GM18526 (cell line): Measurements from ENCODE around the gene DGKG.

Experiments
- POLR2A ChIP-seq: IDR thresholded peaks from 3 replicates; pipeline ENCODE4 v1.6.1; 2011; ENCODE audit not compliant: insufficient read length; ENCODE audit errors: extremely low read depth

DGKG gene

GRCh38 chr3:186251948-186252619 lies 110.0 kb downstream of the DGKG start:
- no peak for TF ChIP-seq POLR2A

GRCh38 chr3:186248850-186249249 lies 113.2 kb downstream of the DGKG start:
- no peak for TF ChIP-seq POLR2A

- TF ChIP-seq POLR2A = no peak
These were observed 113.9 kb downstream of the DGKG start for GRCh38 chr3:186247821-186248814.

DNA sequence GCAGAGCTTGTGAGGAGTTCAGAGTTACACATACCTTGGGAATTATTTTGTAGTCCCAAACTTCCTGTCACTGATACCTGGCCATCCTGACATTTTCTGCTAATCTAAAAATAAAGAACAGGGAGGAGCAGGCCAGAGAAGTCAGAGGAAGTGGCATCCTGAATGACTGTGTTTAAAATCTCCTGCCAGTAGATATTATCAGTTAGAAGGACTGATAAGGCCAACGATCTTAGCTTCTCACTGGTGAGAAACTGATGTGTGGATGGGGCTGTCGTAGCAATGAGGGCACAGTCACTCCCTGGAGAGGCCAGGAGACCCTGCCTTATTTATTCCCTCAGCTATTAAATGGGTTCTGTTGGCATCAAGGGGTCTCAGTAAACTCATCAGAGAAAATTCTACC lies 115.1 kb downstream of the DGKG start:
- TF ChIP-seq POLR2A = no peak

DNA sequence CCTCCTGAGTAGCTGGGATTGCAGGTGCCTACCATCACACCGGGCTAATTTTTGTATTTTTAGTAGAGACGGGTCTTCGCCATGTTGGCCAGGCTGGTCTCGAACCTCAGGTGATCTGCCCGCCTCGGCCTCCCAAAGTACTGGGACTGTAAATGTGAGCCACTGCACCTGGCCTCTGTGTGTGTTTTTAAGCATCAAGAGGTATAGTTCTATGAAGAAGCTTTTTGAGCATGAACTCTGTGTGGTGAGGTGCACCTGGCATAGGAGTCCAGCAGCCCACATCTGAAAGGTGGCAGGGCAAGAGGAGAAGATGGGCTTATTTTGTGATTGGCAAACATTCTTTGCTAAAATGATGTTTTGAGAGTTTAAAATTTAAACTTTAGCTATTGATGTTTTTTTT lies 118.0 kb downstream of the DGKG start:
- no peak for TF ChIP-seq POLR2A

DNA sequence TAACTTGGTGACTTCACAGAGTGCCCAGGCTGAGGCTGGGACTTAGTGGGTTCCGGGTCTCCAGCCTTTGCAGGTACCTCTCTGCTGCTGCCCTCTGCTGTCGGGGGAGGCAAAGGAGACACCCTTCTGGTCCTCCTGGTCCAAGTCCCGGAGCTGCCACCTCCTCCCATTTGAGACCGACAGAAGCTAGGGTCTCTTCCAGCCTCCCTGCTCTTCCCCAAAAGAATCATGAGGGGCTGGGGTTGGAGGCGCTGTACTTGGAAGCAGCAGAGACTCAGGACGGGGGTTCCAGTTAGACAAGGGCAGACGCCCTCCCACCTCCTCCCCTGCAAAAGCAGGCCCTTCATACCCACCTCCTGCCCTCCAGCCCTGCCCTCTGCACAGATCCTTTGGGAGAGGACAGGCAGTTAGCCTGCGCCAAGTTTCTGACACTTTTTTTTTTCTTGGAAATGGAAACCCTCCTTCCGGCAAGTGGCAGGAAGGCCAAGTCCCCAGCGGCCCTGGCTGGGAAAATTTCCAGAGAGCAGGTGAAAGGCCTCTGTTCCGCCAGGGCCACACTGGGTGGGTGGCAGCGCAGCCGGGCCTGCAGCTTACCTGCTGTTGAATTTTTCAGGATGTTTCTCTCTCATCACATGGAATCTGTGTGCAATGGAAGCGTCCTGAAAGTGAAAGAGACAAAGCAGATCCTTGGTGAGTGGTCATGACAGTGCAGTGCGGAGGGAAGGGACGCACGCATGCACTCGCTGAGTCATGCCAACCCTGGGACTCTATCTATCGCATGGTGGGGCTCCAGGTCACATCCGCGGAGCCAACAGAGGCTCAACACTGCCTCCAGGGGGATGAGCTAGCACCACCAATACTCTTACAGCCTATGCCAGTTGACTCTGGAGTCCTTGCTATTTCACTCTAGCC lies 119.9 kb downstream of the DGKG start:
- no peak for TF ChIP-seq POLR2A

DNA sequence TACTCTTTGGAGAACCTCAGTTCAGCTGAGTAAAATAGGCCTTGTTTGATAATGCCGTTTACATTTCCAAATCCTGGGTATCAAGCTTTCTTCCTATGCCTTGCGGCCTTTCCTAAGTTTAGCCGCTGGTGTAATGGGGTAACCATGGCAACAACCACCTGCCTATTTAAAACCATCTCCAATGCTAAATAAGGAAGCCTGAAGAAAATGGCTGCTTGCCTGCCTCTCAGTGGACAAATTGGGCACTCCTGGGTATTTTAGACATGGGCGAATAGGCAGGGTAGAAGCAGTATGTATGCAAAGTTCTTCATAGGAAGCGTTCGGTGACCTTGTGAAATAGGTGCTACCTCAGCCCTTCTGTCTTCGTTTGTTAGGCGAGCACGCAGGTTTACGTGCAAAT lies 122.7 kb downstream of the DGKG start:
- no peak for TF ChIP-seq POLR2A

GRCh38 chr3:186237915-186238314 lies 124.1 kb downstream of the DGKG start:
- no peak for TF ChIP-seq POLR2A

DNA sequence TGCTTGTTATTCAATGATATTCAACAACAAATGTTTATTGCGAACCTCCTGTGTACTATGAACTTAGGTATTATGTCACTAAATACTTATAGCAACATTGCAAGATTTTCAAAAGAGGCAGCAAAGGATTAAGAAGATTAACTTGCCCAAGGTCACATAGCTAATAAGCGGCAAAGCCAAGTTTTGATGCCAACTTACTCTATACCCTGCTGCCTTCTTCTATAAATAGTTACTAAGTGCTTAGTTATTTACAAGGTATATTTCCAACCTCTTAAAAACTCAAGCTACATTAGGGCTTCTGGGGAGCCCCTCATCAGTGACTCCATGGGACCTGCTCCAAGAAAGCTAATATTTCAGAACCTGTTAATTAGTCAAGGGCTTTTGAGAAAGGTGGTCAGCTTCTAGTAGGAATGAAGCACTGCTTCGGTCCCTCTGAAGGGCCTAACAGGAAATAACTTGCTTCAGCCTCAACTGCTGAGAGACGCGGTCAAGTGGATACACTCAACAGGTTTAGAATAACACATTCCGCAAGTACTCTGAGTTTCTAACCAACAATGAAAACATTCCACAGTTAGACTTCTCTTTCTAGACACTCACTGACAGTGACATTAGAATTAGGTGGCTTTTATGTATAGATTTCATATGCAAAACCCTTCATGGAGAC lies 125.5 kb downstream of the DGKG start:
- TF ChIP-seq POLR2A = no peak

- TF ChIP-seq POLR2A = no peak
These were observed 126.5 kb downstream of the DGKG start for GRCh38 chr3:186235554-186235953.

GRCh38 chr3:186234152-186234551 lies 127.9 kb downstream of the DGKG start:
- TF ChIP-seq POLR2A = no peak

GRCh38 chr3:186226482-186226881 lies 135.6 kb downstream of the DGKG start:
- no peak for TF ChIP-seq POLR2A

GRCh38 chr3:186225603-186226002 lies 136.4 kb downstream of the DGKG start:
- TF ChIP-seq POLR2A = no peak

- no peak for TF ChIP-seq POLR2A
These were observed 137.9 kb downstream of the DGKG start for GRCh38 chr3:186224041-186224610.
